HepG2 (cell line): ENCODE measurements around the gene STAT4.

Experiments used
- NCOA1 ChIP-seq: sonication (generic); formaldehyde crosslinking; IDR thresholded peaks from 2 replicates; pipeline ENCODE4 v1.9.0; 2021; ENCODE audit warnings: missing genetic modification reagents
- NFE2 ChIP-seq: sonication (generic); formaldehyde crosslinking; IDR thresholded peaks from 2 replicates; pipeline ENCODE4 v1.4.0; 2020; ENCODE audit warnings: missing genetic modification reagents
- PHB2 ChIP-seq: fragments of 450-650 bp; IDR thresholded peaks from 2 replicates; pipeline ENCODE4 v1.6.1; 2018; ENCODE audit not compliant: partially characterized antibody
- POLR2A ChIP-seq, 2 experiments: IDR thresholded peaks; 2 replicates each; pipeline ENCODE4 v1.6.1; 2011; ENCODE audit warnings: low read depth in 2 of 2, low read length in 2 of 2, mild to moderate bottlenecking in 1 of 2, moderate library complexity in 1 of 2; ENCODE audit not compliant: insufficient read depth in 1 of 2
- ZNF138 ChIP-seq: sonication (generic); formaldehyde crosslinking; IDR thresholded peaks from 2 replicates; pipeline ENCODE4 v1.5.0; 2020; ENCODE audit warnings: mild to moderate bottlenecking, low read depth, missing genetic modification reagents
- ZNF331 ChIP-seq: sonication (generic); formaldehyde crosslinking; IDR thresholded peaks from 2 replicates; pipeline ENCODE4 v1.4.0; 2020; ENCODE audit warnings: missing genetic modification reagents
- ZNF567 ChIP-seq: sonication (generic); formaldehyde crosslinking; IDR thresholded peaks from 2 replicates; pipeline ENCODE4 v1.8.1; 2023; ENCODE audit warnings: mild to moderate bottlenecking, missing genetic modification reagents, borderline replicate concordance
- TF ChIP-seq, protein P1 (sequence below): sonication (generic); formaldehyde crosslinking; IDR thresholded peaks from 2 replicates; pipeline ENCODE4 v1.4.0; 2020; ENCODE audit warnings: mild to moderate bottlenecking, missing genetic modification reagents, borderline replicate concordance
- TF ChIP-seq, protein P2 (sequence below): sonication (generic); formaldehyde crosslinking; IDR thresholded peaks from 2 replicates; pipeline ENCODE4 v1.4.0; 2020; ENCODE audit warnings: missing genetic modification reagents
- TF ChIP-seq, protein P3 (sequence below): sonication (generic); formaldehyde crosslinking; IDR thresholded peaks from 2 replicates; pipeline ENCODE4 v1.5.1; 2020; ENCODE audit warnings: mild to moderate bottlenecking, missing genetic modification reagents, borderline replicate concordance

DNA sequence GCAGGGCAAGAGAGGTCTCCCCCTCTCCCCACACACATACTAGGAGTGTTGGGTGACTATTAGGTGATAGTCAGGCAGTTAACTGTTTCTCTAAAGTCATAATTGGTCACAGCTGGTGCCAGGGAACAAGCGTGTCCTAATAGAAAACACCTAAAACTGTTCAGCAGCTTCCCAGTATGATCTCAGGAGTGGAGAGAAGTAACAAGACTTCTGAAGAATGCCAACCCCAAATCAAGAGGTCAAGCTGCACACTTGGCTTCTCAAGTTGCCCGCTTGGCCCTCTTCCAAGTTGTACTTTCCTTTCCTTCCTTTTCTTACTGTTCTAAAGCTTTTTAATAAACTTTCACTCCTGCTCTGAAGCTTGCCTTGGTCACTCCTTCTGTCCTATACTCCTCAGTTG, 114.4 kb downstream of the STAT4 start:
- TF ChIP-seq, protein P1, sequence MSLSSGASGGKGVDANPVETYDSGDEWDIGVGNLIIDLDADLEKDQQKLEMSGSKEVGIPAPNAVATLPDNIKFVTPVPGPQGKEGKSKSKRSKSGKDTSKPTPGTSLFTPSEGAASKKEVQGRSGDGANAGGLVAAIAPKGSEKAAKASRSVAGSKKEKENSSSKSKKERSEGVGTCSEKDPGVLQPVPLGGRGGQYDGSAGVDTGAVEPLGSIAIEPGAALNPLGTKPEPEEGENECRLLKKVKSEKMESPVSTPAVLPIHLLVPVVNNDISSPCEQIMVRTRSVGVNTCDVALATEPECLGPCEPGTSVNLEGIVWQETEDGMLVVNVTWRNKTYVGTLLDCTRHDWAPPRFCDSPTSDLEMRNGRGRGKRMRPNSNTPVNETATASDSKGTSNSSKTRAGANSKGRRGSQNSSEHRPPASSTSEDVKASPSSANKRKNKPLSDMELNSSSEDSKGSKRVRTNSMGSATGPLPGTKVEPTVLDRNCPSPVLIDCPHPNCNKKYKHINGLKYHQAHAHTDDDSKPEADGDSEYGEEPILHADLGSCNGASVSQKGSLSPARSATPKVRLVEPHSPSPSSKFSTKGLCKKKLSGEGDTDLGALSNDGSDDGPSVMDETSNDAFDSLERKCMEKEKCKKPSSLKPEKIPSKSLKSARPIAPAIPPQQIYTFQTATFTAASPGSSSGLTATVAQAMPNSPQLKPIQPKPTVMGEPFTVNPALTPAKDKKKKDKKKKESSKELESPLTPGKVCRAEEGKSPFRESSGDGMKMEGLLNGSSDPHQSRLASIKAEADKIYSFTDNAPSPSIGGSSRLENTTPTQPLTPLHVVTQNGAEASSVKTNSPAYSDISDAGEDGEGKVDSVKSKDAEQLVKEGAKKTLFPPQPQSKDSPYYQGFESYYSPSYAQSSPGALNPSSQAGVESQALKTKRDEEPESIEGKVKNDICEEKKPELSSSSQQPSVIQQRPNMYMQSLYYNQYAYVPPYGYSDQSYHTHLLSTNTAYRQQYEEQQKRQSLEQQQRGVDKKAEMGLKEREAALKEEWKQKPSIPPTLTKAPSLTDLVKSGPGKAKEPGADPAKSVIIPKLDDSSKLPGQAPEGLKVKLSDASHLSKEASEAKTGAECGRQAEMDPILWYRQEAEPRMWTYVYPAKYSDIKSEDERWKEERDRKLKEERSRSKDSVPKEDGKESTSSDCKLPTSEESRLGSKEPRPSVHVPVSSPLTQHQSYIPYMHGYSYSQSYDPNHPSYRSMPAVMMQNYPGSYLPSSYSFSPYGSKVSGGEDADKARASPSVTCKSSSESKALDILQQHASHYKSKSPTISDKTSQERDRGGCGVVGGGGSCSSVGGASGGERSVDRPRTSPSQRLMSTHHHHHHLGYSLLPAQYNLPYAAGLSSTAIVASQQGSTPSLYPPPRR (CRISPR knock-in tag), result no peak
- no peak for TF ChIP-seq ZNF138 (CRISPR knock-in tag)
- TF ChIP-seq ZNF567 (CRISPR knock-in tag), result no peak
- no peak for TF ChIP-seq NCOA1 (CRISPR knock-in tag)
- TF ChIP-seq, protein P2, sequence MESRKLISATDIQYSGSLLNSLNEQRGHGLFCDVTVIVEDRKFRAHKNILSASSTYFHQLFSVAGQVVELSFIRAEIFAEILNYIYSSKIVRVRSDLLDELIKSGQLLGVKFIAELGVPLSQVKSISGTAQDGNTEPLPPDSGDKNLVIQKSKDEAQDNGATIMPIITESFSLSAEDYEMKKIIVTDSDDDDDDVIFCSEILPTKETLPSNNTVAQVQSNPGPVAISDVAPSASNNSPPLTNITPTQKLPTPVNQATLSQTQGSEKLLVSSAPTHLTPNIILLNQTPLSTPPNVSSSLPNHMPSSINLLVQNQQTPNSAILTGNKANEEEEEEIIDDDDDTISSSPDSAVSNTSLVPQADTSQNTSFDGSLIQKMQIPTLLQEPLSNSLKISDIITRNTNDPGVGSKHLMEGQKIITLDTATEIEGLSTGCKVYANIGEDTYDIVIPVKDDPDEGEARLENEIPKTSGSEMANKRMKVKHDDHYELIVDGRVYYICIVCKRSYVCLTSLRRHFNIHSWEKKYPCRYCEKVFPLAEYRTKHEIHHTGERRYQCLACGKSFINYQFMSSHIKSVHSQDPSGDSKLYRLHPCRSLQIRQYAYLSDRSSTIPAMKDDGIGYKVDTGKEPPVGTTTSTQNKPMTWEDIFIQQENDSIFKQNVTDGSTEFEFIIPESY (CRISPR knock-in tag), result no peak
- no peak for TF ChIP-seq POLR2A (IDR thresholded peaks at IDR 0.05; ENCODE audit: insufficient read depth in 1 of 2, low read depth in 2 of 2, low read length in 2 of 2)
- no peak for TF ChIP-seq ZNF331 (CRISPR knock-in tag)
- TF ChIP-seq, protein P3, sequence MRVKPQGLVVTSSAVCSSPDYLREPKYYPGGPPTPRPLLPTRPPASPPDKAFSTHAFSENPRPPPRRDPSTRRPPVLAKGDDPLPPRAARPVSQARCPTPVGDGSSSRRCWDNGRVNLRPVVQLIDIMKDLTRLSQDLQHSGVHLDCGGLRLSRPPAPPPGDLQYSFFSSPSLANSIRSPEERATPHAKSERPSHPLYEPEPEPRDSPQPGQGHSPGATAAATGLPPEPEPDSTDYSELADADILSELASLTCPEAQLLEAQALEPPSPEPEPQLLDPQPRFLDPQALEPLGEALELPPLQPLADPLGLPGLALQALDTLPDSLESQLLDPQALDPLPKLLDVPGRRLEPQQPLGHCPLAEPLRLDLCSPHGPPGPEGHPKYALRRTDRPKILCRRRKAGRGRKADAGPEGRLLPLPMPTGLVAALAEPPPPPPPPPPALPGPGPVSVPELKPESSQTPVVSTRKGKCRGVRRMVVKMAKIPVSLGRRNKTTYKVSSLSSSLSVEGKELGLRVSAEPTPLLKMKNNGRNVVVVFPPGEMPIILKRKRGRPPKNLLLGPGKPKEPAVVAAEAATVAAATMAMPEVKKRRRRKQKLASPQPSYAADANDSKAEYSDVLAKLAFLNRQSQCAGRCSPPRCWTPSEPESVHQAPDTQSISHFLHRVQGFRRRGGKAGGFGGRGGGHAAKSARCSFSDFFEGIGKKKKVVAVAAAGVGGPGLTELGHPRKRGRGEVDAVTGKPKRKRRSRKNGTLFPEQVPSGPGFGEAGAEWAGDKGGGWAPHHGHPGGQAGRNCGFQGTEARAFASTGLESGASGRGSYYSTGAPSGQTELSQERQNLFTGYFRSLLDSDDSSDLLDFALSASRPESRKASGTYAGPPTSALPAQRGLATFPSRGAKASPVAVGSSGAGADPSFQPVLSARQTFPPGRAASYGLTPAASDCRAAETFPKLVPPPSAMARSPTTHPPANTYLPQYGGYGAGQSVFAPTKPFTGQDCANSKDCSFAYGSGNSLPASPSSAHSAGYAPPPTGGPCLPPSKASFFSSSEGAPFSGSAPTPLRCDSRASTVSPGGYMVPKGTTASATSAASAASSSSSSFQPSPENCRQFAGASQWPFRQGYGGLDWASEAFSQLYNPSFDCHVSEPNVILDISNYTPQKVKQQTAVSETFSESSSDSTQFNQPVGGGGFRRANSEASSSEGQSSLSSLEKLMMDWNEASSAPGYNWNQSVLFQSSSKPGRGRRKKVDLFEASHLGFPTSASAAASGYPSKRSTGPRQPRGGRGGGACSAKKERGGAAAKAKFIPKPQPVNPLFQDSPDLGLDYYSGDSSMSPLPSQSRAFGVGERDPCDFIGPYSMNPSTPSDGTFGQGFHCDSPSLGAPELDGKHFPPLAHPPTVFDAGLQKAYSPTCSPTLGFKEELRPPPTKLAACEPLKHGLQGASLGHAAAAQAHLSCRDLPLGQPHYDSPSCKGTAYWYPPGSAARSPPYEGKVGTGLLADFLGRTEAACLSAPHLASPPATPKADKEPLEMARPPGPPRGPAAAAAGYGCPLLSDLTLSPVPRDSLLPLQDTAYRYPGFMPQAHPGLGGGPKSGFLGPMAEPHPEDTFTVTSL (CRISPR knock-in tag), result no peak
- no peak for TF ChIP-seq PHB2
- no peak for TF ChIP-seq NFE2 (CRISPR knock-in tag)
